ENCODE results near the gene COPE.
A peak's percentile ranks its signal among the peaks of the same experiment; 100 is the strongest.

The COPE gene

GRCh38 chr19:18853755-18854427 lies 65.3 kb downstream of the COPE start:
- Histone ChIP-seq H3K27me3 (no peaks in the 10 kb centered on the region), H3K4me1 (peaks cover 27% of the 10 kb centered on the region), H3K9me3 (no peaks in the 10 kb centered on the region), H3K36me3 (peaks cover 99% of the 10 kb centered on the region), H3K9ac (no peak overlapping the region), H3K4me3 (no peak overlapping the region), H4K20me1 (peaks cover 98% of the 10 kb centered on the region), H3K4me2 (no peak overlapping the region), H3K27ac (no peak overlapping the region)
- TF ChIP-seq Cebpa-rat (IDR thresholded peaks at IDR 0.05), result no peak

- Histone ChIP-seq H3K4me3 (no peak overlapping the region), H3K9ac (no peak overlapping the region), H4K20me1 (peaks cover 98% of the 10 kb centered on the region), H3K9me3 (no peaks in the 10 kb centered on the region), H3K36me3 (peaks cover 98% of the 10 kb centered on the region), H3K4me2 (no peak overlapping the region), H3K4me1 (peaks cover 31% of the 10 kb centered on the region), H3K27me3 (no peaks in the 10 kb centered on the region), H3K27ac (no peak overlapping the region)
- no peak for TF ChIP-seq Cebpa-rat (IDR thresholded peaks at IDR 0.05)
Measured at GRCh38 chr19:18852648-18853047, 66.5 kb downstream of the COPE start.

GRCh38 chr19:18851673-18852325 lies 67.4 kb downstream of the COPE start:
- no peak overlapping the region for H3K9ac ChIP-seq
- no peak overlapping the region for H3K4me2 ChIP-seq
- no peak overlapping the region for H3K4me3 ChIP-seq
- H3K4me1 ChIP-seq, result peaks cover 39% of the 10 kb centered on the region
- H3K36me3 ChIP-seq, result peaks cover 91% of the 10 kb centered on the region
- H3K27ac ChIP-seq, result no peak overlapping the region
- no peaks in the 10 kb centered on the region for H3K27me3 ChIP-seq
- H3K9me3 ChIP-seq, result no peaks in the 10 kb centered on the region
- peaks cover 98% of the 10 kb centered on the region for H4K20me1 ChIP-seq
- TF ChIP-seq Cebpa-rat (IDR thresholded peaks at IDR 0.05), result no peak

- H3K9me3 ChIP-seq, result no peaks in the 10 kb centered on the region
- H3K4me2 ChIP-seq, result no peak overlapping the region
- H3K27me3 ChIP-seq, result no peaks in the 10 kb centered on the region
- H4K20me1 ChIP-seq, result peaks cover 98% of the 10 kb centered on the region
- H3K36me3 ChIP-seq, result peaks cover 86% of the 10 kb centered on the region
- H3K27ac ChIP-seq, result no peak overlapping the region
- no peak for TF ChIP-seq Cebpa-rat (IDR thresholded peaks at IDR 0.05)
- peak overlapping the region; percentile 51; the same call in 1 of the 2 replicates for H3K9ac ChIP-seq
- no peak overlapping the region for H3K4me3 ChIP-seq
- H3K4me1 ChIP-seq, result peaks cover 50% of the 10 kb centered on the region
Measured at GRCh38 chr19:18850471-18851375, 68.5 kb downstream of the COPE start.

GRCh38 chr19:18849838-18850400 lies 69.3 kb downstream of the COPE start:
- no peak overlapping the region for H3K4me3 ChIP-seq
- H3K4me1 ChIP-seq, result peaks cover 58% of the 10 kb centered on the region
- no peaks in the 10 kb centered on the region for H3K27me3 ChIP-seq
- no peaks in the 10 kb centered on the region for H3K9me3 ChIP-seq
- peak overlapping the region; percentile 32; the same call in 1 of the 2 replicates for H3K27ac ChIP-seq
- H3K36me3 ChIP-seq, result peaks cover 86% of the 10 kb centered on the region
- H3K9ac ChIP-seq, result peak overlapping the region; percentile 51
- H4K20me1 ChIP-seq, result peaks cover 98% of the 10 kb centered on the region
- TF ChIP-seq Cebpa-rat (IDR thresholded peaks at IDR 0.05), result no peak
- peak overlapping the region; percentile 86 for H3K4me2 ChIP-seq
